Stimulated activated CD4-positive, alpha-beta T cell treated with anti-CD3 and anti-CD28 coated beads, Interleukin-12 subunit alpha, Interleukin-12 subunit beta, amount 100 ng/mL, for 24 hours (primary cell): Measurements from ENCODE around the gene CDC42BPG.

Source experiments
- DNase-seq, 2 experiments: peaks; one replicate each; pipeline ENCODE4 v3.0.0-alpha.2; 2020; ENCODE audit warnings: low read depth in 2 of 2

The CDC42BPG gene

DNA sequence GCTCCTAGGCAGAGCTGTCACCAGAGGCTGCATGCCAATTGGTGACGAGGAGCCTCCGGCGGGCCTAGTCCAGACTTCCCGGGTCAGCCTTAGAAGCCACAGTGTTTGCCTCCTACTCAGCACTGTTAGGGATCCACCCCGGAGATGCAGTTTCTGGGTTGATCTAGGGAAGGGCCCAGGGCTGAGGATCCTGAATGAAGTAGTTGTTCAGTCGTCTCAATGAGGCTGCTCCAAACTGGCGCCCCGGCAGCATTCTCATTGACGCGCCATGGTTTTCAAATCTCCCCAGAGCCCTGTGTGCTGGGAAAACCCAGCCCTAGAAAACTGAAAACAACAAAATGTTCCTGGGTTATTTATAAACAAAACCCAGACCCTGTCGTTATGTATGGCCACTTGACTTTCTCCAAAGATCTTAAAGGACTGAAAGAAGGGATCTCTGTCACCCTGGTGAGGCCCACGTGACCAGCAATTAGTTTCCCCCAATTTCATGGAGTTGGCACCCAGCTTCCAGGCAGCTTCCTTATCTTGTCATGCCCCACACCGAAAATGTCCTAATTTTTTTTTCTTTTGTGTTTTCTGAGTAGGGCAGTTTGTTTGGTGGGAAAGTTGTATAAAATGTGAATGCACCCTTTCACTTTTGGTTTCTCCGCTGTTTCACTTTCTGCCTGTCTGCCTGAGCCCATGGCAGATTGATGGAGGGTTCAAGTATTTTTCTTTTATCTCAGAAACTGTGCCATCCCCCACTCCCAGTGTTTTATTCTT, 36.0 kb upstream of the CDC42BPG start:
- DNase-seq, result no peak

DNA sequence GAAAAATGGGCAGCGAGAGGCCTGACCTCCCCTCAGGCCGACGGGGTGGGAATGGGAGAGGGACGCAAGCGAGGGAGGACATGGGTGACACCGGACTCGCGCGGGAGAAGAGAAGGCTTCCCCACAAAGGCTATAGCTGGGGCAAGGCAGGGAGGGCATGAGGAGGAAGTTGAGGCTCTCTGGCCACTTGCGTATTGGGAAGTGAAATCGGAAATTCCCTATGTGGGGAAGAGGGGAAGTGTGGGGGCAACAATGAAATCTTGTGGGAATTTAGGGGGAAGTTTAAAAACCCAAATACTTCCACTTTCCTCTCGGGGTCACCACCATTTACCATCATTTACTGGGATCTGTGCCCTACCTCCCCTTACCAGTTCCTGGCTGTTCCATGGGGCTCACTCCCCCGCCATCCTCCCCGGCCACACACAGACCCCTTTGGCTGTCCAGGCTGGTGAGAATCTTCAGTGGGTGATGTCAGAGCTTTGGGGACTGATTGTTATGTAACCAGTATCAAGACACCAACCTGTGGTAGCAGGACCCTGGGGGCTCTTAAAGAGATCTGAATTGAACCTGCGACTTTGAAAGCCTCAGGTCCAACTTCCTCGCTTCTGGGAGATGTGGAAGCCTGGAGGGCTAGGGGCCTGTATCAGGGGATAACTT, 34.9 kb upstream of the CDC42BPG start:
- no peak for DNase-seq

GRCh38 chr11:64878494-64879243, 34.2 kb upstream of the CDC42BPG start, which contains the start of gene EHD1:
EHD1 (minus strand) TSS chr11:64878621; CDS start chr11:64878464, 157 bp downstream.
- DNase-seq, result peak; percentile 99 to 100

GRCh38 chr11:64878223-64878493, 33.7 kb upstream of the CDC42BPG start:
- DNase-seq, result no peak

- no peak for DNase-seq
Observed at GRCh38 chr11:64877390-64878222, 33.2 kb upstream of the CDC42BPG start.

DNA sequence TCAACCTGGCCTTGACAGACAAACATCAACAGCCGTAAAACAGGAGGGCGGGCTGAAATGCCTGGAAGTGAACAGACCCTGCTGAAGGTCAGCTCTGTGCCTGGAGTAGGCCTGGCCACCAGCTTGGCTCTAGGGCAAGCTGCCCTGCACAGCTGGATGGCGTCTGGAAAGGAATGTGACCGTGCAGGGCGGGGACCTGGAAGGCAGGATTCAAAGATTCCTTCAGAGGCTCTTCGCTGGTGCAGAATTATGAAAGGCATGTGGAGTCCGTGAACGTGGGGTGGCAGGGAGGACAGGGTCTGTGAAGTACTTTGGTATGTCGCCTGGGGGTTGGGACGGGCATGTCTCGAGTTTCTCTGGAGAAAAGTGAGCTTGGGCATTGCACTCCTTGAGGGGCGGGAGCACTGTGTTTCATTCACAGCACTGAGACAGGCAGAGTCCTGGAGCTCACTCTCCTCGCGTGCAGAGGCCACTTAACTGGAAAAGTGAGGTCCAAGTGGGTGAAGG, 32.4 kb upstream of the CDC42BPG start:
- no peak for DNase-seq

- no peak for DNase-seq
Observed at GRCh38 chr11:64876229-64876750, 31.8 kb upstream of the CDC42BPG start.

- DNase-seq, result no peak
Observed at GRCh38 chr11:64875369-64876228, 31.1 kb upstream of the CDC42BPG start.

- DNase-seq, result no peak
Observed at GRCh38 chr11:64874308-64875240, 30.1 kb upstream of the CDC42BPG start.

- DNase-seq, result no peak
Observed at GRCh38 chr11:64872790-64873488, 28.5 kb upstream of the CDC42BPG start.

GRCh38 chr11:64871492-64871891, 27.0 kb upstream of the CDC42BPG start:
- DNase-seq, result no peak

DNA sequence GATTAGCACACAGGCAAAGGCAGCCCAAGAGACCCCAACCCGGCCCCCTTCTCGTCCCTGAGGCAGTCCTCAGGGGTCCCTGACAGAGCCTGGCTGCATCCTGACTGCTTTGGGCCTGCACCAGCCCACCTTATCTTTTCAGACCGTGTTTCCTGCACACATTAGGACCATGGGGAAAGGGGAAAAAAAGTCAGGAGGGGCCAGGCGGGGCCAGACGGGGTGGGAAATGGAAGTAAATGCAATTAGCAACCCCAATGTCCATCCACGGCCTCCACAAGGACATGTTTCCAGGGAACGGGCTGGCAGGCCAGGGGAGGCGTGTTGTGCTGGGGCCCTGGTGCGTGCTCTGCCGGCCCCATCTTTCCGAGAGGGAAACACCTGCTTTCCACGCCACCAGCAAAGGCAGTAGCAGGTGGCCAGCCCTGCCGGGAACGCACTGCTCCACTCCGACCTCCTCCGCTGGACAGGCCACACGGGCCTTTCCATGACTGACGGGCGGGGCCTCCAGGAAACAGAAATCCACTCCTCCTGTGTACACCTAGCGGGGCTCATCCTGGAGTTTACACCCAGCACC, 26.5 kb upstream of the CDC42BPG start:
- no peak for DNase-seq

DNA sequence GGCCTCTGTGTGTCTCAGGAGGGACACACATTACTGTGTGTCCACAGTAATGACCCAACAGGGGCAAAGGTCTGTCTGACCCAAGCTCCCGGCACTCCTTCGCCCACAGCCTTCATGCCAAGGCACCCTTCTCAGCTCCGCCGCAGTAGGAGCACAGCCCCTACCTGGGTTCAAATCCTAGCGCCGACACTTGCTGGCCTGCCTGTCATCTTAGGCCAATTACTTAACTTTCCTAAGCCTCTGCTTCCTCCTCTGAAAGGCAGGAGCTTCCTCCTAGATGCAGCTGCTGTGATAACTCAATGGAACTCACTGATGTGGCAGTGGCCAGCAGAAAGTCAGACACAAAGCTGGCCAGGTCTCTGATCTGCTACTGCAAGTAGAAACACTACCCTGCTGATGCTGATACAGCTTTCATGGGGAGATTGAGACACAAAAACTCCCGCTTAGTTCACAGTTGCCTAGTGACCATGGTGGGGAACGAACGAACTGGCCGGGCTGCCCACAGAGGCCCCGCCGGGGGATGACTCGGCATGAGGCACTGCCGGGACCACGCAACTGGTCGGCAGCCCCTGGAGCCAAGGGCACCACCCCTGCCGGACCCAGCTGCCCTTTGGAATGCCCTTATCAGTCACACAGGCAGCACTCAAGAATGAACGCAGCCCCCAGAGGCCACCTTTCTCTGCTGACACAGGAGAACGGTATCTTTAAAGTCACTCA, 25.9 kb upstream of the CDC42BPG start:
- no peak for DNase-seq

- no peak for DNase-seq
Observed at GRCh38 chr11:64869571-64870175, 25.2 kb upstream of the CDC42BPG start.

- no peak for DNase-seq
Observed at GRCh38 chr11:64868904-64869570, 24.6 kb upstream of the CDC42BPG start.

- no peak for DNase-seq
Observed at GRCh38 chr11:64867748-64868462, 23.5 kb upstream of the CDC42BPG start.
